NCI-H2107 treated with DMSO at 0.1 percent for 48 hours (cell line): ENCODE data around the gene C1orf21.

Source experiments
- DNase-seq: peaks from one replicate; lab custom pipeline; 2025; ENCODE audit not compliant: unreplicated experiment; lab: John Stamatoyannopoulos, UW

C1orf21 gene

GRCh38 chr1:184443624-184444023, 56.8 kb downstream of the C1orf21 start:
- no peak for DNase-seq

DNA sequence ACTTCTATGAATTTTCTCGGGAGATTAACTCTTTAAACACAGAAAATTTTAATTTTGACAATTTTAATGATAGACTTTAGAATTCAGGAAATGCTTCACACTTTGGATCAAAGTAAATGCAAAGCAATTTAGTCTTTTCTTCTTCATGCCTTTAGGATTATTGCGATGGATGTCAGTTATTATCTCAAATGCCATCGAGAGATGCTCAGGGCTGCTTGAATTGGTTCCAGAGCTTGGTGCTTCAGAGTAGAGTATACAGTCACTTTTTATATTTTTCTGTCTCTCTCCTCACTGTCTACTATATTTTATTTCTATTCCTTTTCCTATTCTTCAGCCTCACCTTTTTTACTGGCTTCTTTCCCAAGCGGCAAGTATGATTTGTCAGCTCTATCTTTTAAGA, 59.2 kb downstream of the C1orf21 start:
- DNase-seq = no peak

- no peak for DNase-seq
Measured at GRCh38 chr1:184447651-184448185, 60.9 kb downstream of the C1orf21 start.

DNA sequence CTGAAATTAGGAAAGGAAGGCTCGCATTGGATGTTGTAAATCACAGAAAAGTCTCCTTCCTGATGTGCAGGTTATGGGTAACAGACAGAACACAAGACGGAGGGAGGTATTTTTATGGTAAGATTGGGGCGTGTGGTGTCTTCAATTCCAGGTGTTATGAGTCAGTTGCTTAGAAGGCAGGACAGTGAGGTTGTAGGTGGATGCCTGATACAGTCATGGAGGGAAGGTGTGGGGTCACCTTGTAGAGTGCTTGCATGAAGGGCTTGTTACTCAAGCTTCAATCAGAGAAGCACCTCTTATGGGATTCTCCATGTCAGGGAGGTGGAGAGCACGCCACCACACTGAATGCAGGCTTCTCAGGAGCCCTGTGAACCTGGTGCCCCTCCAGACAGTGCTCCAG, 63.1 kb downstream of the C1orf21 start:
- DNase-seq = no peak

DNA sequence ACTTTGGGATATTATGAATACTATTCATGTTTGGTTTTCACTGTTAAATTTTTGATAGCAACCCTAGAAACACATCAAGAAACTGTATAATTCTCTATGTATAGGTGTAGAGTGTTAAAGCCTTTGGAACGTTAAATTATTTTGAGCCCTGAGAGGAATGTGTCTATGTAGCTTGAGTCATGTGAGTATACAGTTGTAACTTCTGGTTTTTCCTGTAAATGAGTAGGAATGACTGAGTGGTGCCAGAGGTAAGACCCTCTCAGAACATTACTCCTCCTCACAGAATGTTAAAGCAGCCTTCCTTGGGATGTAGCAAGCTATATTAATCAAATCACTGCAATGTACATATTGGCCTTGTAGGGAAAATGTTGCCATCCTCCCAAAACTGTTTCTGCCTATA, 69.0 kb downstream of the C1orf21 start:
- no peak for DNase-seq

DNA sequence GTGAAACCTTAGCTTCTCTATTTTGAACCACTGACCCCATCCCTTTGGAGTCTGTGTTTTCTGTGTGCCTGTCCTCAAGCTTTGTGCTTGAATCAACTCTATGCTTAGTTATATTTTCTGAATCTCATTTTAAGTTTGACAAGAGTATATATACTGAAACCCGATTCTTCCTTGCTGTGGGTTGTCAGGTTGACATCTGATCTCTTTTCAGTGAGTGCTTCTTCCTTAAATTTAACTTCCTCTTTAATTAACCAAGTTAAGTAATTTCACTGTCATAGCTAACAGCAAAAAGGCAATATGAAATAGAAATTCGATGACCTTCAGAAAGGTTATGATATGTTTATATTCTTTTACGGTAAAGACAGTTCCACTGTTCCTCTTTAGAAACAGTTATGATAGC, 69.4 kb downstream of the C1orf21 start:
- no peak for DNase-seq

GRCh38 chr1:184457500-184457899, 70.7 kb downstream of the C1orf21 start:
- no peak for DNase-seq

DNA sequence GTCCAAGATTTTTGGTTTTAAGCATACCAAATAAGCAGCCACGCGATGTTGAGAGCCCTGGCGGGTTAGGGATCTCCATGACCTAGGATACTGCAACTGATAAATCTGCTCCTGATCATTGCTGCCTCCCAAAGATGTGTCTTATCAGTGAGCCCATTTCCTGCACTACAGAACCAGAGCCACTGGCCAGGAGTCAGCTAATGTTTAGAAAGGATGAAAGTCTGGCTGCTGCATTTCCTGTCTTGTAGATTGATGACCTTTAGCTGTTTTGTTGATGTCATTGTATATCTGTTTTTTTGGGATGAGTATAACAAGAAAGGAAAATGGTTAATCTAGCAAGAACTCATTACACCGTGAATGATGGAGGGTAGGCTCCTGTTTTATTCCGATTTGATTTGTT, 74.5 kb downstream of the C1orf21 start:
- DNase-seq = no peak

DNA sequence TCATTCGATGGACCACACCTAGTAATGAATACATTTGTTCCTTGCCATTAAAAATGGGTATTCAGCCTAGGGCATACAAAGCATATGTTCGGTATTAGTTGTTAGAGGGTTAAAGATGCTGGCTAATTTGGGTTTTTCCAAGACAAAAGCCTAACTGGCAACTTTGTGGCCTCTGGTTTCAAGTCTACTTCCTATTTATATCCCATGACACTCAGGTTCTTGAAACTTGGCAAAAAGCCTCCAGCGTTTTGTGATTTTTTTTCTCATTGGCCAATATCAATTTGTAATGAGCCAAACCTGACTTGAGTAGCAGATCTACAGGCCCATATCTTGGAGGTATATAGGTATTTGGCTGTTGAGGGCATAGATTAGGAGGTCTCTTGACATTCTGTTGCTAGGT, 75.3 kb downstream of the C1orf21 start:
- DNase-seq = no peak

DNA sequence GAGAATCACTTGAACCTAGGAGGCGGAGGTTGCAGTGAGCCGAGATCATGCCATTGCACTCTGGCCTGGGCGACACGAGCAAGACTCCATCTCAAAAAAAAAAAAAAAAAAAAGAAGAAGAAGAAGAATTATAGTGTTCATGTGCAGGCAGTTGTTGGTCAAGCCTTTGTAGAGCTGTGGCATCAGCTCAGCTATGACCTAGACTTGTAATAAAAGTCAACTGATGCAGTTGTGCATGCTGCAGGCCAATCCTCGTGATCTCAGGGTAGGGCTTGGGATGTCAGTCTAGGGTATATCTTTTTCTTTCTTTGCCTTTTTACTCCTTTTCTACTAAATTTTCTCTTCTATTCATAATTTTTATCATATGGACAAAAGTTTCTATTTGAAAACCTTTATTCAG, 76.2 kb downstream of the C1orf21 start:
- no peak for DNase-seq

- DNase-seq = no peak
Measured at GRCh38 chr1:184463680-184464079, 76.9 kb downstream of the C1orf21 start.

DNA sequence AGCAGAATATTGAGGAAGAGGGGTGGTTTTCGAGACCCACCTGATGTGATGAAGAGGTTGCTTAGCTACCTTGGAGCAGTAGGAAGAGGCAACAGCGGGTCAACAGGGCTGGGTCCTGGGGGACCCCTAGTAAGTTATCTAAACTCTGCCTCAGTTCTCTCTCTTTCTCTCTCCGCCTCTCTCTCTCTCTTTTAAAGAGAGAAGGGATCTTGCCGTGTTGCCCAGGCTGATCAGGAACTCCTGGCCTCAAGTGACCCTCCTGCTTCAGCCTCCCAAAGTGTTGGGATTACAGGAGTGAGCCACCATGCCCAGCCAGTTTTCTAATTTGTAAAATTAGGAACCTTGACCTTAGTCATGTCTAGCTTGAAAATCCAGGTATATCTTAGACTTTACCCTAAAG, 77.9 kb downstream of the C1orf21 start:
- DNase-seq = no peak

- no peak for DNase-seq
Measured at GRCh38 chr1:184465489-184466146, 78.8 kb downstream of the C1orf21 start.

- no peak for DNase-seq
Measured at GRCh38 chr1:184467295-184467694, 80.5 kb downstream of the C1orf21 start.

GRCh38 chr1:184469396-184469795, 82.6 kb downstream of the C1orf21 start:
- DNase-seq = no peak

DNA sequence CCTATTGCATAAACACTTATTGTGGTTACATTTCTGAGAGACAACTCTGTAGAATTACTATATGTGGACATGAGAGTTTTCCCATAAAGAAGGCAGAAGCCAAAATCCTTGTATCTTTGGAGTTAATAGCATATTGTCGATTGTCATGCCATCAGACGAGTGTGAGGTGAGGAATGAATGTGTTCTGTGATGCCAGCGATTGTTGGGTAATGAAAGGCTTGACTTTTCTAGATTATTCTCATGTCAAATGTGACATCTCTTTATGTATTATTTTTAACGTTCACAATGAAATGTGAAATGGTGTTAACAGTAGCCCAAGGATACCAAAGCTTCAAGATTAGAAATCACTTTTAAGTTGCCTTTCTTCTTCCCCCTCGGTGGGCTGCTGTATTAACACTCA, 84.9 kb downstream of the C1orf21 start:
- DNase-seq = no peak

GRCh38 chr1:184472136-184472535, 85.3 kb downstream of the C1orf21 start:
- no peak for DNase-seq

DNA sequence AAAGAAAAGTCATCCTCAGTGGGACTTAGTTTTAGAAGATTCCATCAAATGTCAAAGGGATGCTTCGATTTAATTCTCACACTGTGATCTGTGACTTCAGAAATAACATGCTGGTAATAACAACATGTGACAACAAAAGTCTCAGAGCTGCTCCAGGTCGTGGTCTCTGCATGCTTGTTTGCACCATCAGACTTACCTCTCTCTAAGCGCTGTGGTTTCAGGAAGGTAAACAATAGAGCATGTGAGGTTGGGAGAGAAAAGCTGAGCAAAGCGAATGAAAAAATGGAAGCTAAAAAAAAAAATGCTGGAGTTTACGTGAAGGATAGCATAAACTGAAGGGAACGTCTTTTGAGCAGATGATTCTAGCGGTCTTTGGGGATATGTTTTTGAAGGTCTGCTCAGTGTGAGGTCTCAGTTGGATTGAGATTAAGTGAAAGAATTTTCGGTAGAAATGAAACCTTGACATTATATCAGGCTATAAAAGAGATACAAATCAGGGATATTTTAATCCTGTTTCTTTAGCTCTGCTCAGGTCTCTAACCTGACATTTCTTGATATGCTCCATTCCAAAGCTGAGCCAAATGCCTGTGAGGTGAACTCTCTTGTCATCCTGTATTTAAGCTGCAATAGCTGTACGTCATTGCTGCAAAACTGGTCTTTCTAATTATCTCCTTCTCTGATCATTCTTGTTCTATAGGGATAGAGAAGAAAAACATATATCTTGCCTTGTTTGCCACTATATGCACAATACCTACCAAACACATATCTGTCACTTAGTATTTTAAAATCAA, 86.5 kb downstream of the C1orf21 start:
- no peak for DNase-seq

GRCh38 chr1:184476187-184476586, 89.4 kb downstream of the C1orf21 start:
- DNase-seq = no peak

DNA sequence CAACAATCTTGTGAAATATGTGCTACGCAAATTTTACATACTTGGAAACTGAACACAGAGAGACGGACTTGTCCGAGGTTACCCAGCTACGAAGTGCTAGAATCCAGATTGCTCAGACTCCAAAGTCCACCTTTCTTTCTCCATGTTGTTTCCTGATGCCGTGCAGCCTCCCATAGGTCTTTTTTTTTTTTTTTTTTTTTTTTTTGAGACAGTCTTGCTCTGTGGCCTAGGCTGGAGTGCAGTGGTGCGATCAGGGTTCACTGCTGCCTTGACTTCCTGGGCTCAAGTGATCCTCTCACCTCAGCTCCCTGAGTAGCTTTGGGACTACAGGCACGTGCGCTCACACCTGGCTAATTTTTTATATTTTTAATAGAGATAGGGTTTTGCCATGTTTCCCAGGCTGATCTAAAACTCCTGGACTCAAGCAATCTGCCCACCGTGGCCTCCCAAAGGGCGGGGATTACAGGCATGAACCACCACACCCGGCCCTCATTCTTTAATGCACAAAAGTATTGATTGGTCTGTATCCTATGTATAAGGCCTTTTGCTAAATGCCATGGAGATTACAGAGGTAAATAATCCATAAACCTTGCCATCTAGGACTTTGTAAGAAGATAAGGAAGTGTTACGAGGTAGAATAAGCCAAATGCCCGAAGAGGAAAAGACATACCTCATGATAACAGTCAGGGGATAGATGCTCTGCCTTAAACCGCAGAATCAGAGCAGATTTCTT, 92.8 kb downstream of the C1orf21 start:
- DNase-seq = no peak

DNA sequence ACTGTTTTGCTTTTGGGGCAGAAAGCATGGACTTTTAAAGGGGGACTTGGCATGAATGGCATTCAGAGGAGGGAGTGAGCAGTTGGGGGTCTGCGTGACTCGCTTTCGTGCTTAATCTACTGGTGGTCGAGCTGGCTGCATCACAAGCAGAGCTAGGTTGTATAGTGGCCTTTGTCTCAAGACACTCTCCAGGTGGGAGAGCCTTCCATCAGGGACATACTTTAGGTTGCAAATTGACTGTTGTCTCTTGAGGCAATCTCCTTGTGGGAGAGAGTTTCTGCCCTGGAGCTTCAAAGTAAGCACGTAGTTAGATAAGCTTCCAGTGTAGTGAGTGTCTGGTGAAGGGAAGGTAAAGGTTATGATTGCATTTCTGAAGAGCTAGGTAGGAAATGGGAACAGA, 93.9 kb downstream of the C1orf21 start:
- no peak for DNase-seq

GRCh38 chr1:184482136-184482535, 95.3 kb downstream of the C1orf21 start:
- DNase-seq = no peak
